B cell (primary cell): ENCODE data around the gene HTRA2. TPM values are rescaled to one million over a fixed set of nuclear protein-coding genes. Genes with fewer than 3 reads are reported as not detected.

ENCODE experiments used
- ATAC-seq: fragments of 200-7000 bp; cut with Tn5 transposase; one replicate; pipeline ENCODE4 v1.10.0; 2021; ENCODE audit warnings: low read depth, mild to moderate bottlenecking, moderate number of reproducible peaks, moderate library complexity
- CTCF ChIA-PET: fragments of 350-600 bp; sonication (Branson Sonifier 250); formaldehyde crosslinking; loops from one replicate; lab custom pipeline; 2021; ENCODE audit warnings: antibody characterized with exemption, inconsistent platforms; lab: Charles Lee
- POLR2A ChIA-PET: fragments of 350-600 bp; sonication (Branson Sonifier 250); formaldehyde crosslinking; loops from one replicate; lab custom pipeline; 2021; ENCODE audit warnings: antibody characterized with exemption; lab: Charles Lee
- DNase-seq: peaks from one replicate; pipeline ENCODE4 v3.0.0; 2013
- H2AFZ ChIP-seq: 2 replicates; pipeline ENCODE4 v1.6.1; 2012; ENCODE audit warnings: mild to moderate bottlenecking, low read depth, low read length; ENCODE audit not compliant: insufficient read depth, poor library complexity, severe bottlenecking
- H3K27ac ChIP-seq, 2 donors: 1 replicate in 1 of 2; 2 replicates in 1 of 2; pipeline ENCODE4 v1.5.1; 2012 to 2013; ENCODE audit warnings: low read length in 2 of 2, mild to moderate bottlenecking in 2 of 2, moderate library complexity in 1 of 2
- H3K27me3 ChIP-seq, 4 experiments: fragments of 200-600 bp in 1 of 4; sonication (generic) in 1 of 4; replicated peaks in 1 of 4; 1 replicate in 2 of 4; 2 replicates in 2 of 4; pipeline versions ENCODE4 v1.6.1 to v1.7.0; 2013 to 2016; ENCODE audit warnings: low read length in 3 of 4, mild to moderate bottlenecking in 2 of 4, mixed read lengths in 1 of 4, moderate library complexity in 1 of 4; ENCODE audit not compliant: insufficient read depth in 4 of 4, control insufficient read depth in 3 of 4; ENCODE audit errors: control extremely low read depth in 1 of 4
- H3K36me3 ChIP-seq, 2 experiments: replicated peaks in 1 of 2; 1 replicate in 1 of 2; 2 replicates in 1 of 2; pipeline versions ENCODE4 v1.6.1 to v1.7.1; 2013; ENCODE audit warnings: low read length in 1 of 2; ENCODE audit not compliant: insufficient read depth in 2 of 2, control insufficient read depth in 1 of 2; ENCODE audit errors: control extremely low read depth in 1 of 2, extremely low read depth in 1 of 2
- H3K4me1 ChIP-seq, 2 donors: fragments of 200-600 bp in 1 of 2; sonication (generic) in 1 of 2; 1 replicate in 1 of 2; 2 replicates in 1 of 2; pipeline versions ENCODE4 v1.5.1 to v1.6.1; 2013 to 2017; ENCODE audit warnings: low read length in 2 of 2; ENCODE audit not compliant: control insufficient read depth in 2 of 2, insufficient read depth in 2 of 2
- H3K4me2 ChIP-seq: replicated peaks from 2 replicates; pipeline ENCODE3; 2012; ENCODE audit warnings: mild to moderate bottlenecking, low read depth, low read length; ENCODE audit not compliant: poor library complexity, severe bottlenecking
- H3K4me3 ChIP-seq, 5 experiments: fragments of 200-600 bp in 1 of 5; sonication (generic) in 1 of 5; 1 replicate in 3 of 5; 2 replicates in 2 of 5; pipeline versions ENCODE4 v1.5.1 to v1.7.0; 2011 to 2016; ENCODE audit warnings: low read length in 4 of 5, mild to moderate bottlenecking in 4 of 5, low read depth in 2 of 5, control low read depth in 1 of 5, moderate library complexity in 1 of 5; ENCODE audit not compliant: insufficient read depth in 1 of 5; ENCODE audit errors: control extremely low read depth in 1 of 5, extremely low read depth in 1 of 5
- H3K79me2 ChIP-seq: fragments of 200-600 bp; sonication (generic); one replicate; pipeline ENCODE4 v1.6.0; 2016; ENCODE audit warnings: low read length; ENCODE audit not compliant: control insufficient read depth, insufficient read depth
- H3K9ac ChIP-seq: fragments of 200-600 bp; sonication (generic); 2 replicates; pipeline ENCODE4 v1.6.1; 2017; ENCODE audit warnings: mild to moderate bottlenecking, low read length, moderate library complexity
- H3K9me3 ChIP-seq, 3 donors: one replicate each; pipeline versions ENCODE4 v1.6.1 to v1.7.1; 2013; ENCODE audit warnings: low read length in 2 of 3; ENCODE audit not compliant: control insufficient read depth in 2 of 3, insufficient read depth in 1 of 3; ENCODE audit errors: control extremely low read depth in 1 of 3
- H4K20me1 ChIP-seq: 2 replicates; pipeline ENCODE4 v1.6.0; 2012; ENCODE audit warnings: mild to moderate bottlenecking, low read length; ENCODE audit not compliant: insufficient read depth, control insufficient read depth, poor library complexity, severe bottlenecking
- H3K27ac Mint-ChIP-seq: one replicate; pipeline ENCODE4 v1.8.0; 2021; ENCODE audit warnings: mixed read lengths
- H3K27me3 Mint-ChIP-seq: one replicate; pipeline ENCODE4 v1.8.0; 2021; ENCODE audit warnings: mixed read lengths
- H3K4me1 Mint-ChIP-seq: one replicate; pipeline ENCODE4 v1.8.0; 2021; ENCODE audit warnings: mixed read lengths
- H3K4me3 Mint-ChIP-seq: one replicate; pipeline ENCODE4 v1.8.0; 2021; ENCODE audit warnings: mixed read lengths
- H3K9me3 Mint-ChIP-seq: one replicate; pipeline ENCODE4 v1.8.0; 2022; ENCODE audit warnings: mixed read lengths; ENCODE audit not compliant: insufficient read depth
- EZH2 ChIP-seq: IDR thresholded peaks from 2 replicates; pipeline ENCODE4 v1.6.1; 2012; ENCODE audit warnings: borderline replicate concordance, low read depth, mild to moderate bottlenecking, moderate library complexity, low read length; ENCODE audit not compliant: insufficient read depth, poor library complexity, severe bottlenecking
- WGBS: methylation state at CpG from one replicate; pipeline ENCODE4 v1.1.5; 2013; ENCODE audit warnings: missing lambda C conversion rate; ENCODE audit not compliant: insufficient coverage; 5-methylcytosine and 5-hydroxymethylcytosine counted together
- intact Hi-C: fragments of 100-400 bp; cut with micrococcal nuclease; formaldehyde crosslinking; loops from one replicate; pipeline ENCODE4 v1.10.0; 2022
- polyA plus RNA-seq: library from polyadenylated mRNA; depleted of rRNA; stranded (reverse); fragments of >200 nt; gene quantifications from 2 replicates; pipeline ENCODE4 v1.2.3, GENCODE V29; 2012
- total RNA-seq, 2 donors: library from RNA; stranded (reverse); fragments of 120-200 nt in 1 of 2; gene quantifications; 1 replicate in 1 of 2; 2 replicates in 1 of 2; pipeline versions ENCODE4 v1.2.3 to v1.2.4, GENCODE V29; 2013 to 2022
- TF ChIP-seq, protein P1 (sequence below): fragments of 200-600 bp; IDR thresholded peaks from one replicate; pipeline ENCODE4 v1.8.0; 2022; ENCODE audit warnings: antibody characterized with exemption, mild to moderate bottlenecking

The HTRA2 gene
- total and polyA plus RNA-seq, 2 donors (not counting 1 experiment from before 2014, with no cell fraction given), result 52.8 to 111 TPM

DNA sequence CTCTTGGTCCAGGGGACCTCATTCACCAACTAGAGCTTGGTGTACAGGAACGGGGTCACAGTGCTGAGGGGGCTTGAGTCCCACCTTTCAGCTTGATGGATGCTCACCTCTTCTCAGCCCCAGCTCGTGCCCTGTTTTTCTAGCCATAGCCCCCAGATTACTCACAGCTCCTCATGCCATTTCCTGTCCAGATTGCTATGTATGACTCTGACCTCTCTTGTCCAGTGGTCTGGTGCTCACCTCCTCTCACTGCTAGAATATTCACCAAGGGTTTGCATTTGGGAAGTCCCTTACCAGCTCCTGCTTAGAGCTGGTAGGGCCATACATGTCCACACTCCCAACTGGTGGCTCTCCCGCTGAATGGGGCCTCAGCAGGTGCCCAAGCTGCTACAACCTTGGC lies 36.2 kb upstream of the HTRA2 start:
- Histone ChIP-seq H4K20me1 (peaks cover 10% of the 10 kb centered on the region), H3K79me2 (peaks cover 4% of the 10 kb centered on the region), H3K27me3 (peaks cover 0 to 16% (median 7%) of the 10 kb centered on the region in 4 experiments), H2AFZ (no peak overlapping the region), H3K4me1 (peaks cover 11 to 12% of the 10 kb centered on the region in 2 donors), H3K9me3 (peaks cover 0 to 8% (median 0%) of the 10 kb centered on the region in 3 donors), H3K9ac (no peak overlapping the region), H3K4me2 (no peak overlapping the region), H3K36me3 (peaks cover 0 to 53% of the 10 kb centered on the region in 2 experiments), H3K27ac (no peak overlapping the region), H3K4me3 (no peak overlapping the region)
- Mint-ChIP-seq H3K4me3 (no peak overlapping the region), H3K9me3 (no peaks in the 10 kb centered on the region), H3K27ac (no peak overlapping the region), H3K27me3 (peaks cover 10% of the 10 kb centered on the region), H3K4me1 (peaks cover 11% of the 10 kb centered on the region)
- 100% methylated on average over 3 of the region's 3 CpGs for WGBS
- intact Hi-C loops, result no loop called here
- ChIA-PET POLR2A (no interaction called here), CTCF (interaction anchor here (1.9 to 2.9 kb wide), 2 partner anchors 10 to 94 kb away, joined by 5 to 8 read pairs; no protein-coding TSS in a partner anchor)
- DNase-seq (no peak), ATAC-seq (no peak)
- TF ChIP-seq, protein P1, sequence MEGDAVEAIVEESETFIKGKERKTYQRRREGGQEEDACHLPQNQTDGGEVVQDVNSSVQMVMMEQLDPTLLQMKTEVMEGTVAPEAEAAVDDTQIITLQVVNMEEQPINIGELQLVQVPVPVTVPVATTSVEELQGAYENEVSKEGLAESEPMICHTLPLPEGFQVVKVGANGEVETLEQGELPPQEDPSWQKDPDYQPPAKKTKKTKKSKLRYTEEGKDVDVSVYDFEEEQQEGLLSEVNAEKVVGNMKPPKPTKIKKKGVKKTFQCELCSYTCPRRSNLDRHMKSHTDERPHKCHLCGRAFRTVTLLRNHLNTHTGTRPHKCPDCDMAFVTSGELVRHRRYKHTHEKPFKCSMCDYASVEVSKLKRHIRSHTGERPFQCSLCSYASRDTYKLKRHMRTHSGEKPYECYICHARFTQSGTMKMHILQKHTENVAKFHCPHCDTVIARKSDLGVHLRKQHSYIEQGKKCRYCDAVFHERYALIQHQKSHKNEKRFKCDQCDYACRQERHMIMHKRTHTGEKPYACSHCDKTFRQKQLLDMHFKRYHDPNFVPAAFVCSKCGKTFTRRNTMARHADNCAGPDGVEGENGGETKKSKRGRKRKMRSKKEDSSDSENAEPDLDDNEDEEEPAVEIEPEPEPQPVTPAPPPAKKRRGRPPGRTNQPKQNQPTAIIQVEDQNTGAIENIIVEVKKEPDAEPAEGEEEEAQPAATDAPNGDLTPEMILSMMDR, result no peak
- TF ChIP-seq EZH2, result no peak

DNA sequence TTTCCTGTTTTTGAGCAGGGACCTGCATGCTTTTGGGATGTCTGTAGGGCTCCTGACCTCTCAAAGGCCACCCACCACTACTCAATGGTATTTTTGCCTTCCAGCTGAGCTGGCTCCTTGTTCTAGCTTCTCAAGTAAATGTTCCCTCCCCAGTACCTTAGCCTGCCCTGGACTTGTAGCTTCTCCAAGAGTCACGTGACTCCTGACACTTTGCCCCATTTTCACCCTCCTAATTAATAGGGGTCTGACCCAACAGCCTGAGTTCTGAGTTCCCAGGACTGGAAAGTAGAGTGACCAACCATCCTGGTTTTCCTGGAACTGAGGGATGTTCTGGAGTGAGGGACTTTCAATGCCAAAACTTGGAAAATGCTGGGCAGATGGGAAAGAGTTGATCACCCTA lies 34.3 kb upstream of the HTRA2 start:
- peaks cover 0 to 38% of the 10 kb centered on the region in 2 experiments for H3K36me3 ChIP-seq
- ChIA-PET POLR2A (no interaction called here), CTCF (interaction anchor here (0.9 to 2.9 kb wide), 4 partner anchors 8 to 160 kb away, joined by 3 to 8 read pairs (median 4); partner anchors contain the start of genes CCDC142 and TTC31)
- H3K27me3 ChIP-seq, result peaks cover 0 to 35% (median 22%) of the 10 kb centered on the region in 4 experiments
- no peak overlapping the region for H3K4me3 ChIP-seq
- WGBS, result no CpG with 5 or more reads among the region's 1 CpG
- no peak for ATAC-seq
- peaks cover 22% of the 10 kb centered on the region for H3K27me3 Mint-ChIP-seq
- no peaks in the 10 kb centered on the region for H4K20me1 ChIP-seq
- H3K4me1 ChIP-seq, result peaks cover 28 to 30% of the 10 kb centered on the region in 2 donors
- no peak for TF ChIP-seq EZH2
- TF ChIP-seq, protein P1, result no peak
- no peak overlapping the region for H3K4me3 Mint-ChIP-seq
- H3K27ac Mint-ChIP-seq, result no peak overlapping the region
- peaks cover 26% of the 10 kb centered on the region for H3K4me1 Mint-ChIP-seq
- DNase-seq, result no peak
- no peak overlapping the region for H3K9ac ChIP-seq
- H3K4me2 ChIP-seq, result no peak overlapping the region
- H2AFZ ChIP-seq, result no peak overlapping the region
- intact Hi-C loops, result loop anchor here (5.0 kb wide), 1 partner anchor 37 kb away; no protein-coding TSS in a partner anchor
- H3K79me2 ChIP-seq, result no peaks in the 10 kb centered on the region
- H3K9me3 ChIP-seq, result peaks cover 0 to 18% (median 0%) of the 10 kb centered on the region in 3 donors
- no peaks in the 10 kb centered on the region for H3K9me3 Mint-ChIP-seq
- no peak overlapping the region for H3K27ac ChIP-seq
